NCI-H1048 (cell line): ENCODE results near the gene CDC42EP1.

ENCODE experiments used
- DNase-seq: peaks from one replicate; lab custom pipeline; 2025; lab: John Stamatoyannopoulos, UW

The CDC42EP1 gene

GRCh38 chr22:37611207-37611606 is 50.9 kb downstream of the CDC42EP1 start:
- no peak for DNase-seq

GRCh38 chr22:37616201-37617083 is 56.2 kb downstream of the CDC42EP1 start:
- no peak for DNase-seq

GRCh38 chr22:37617431-37617830 is 57.2 kb downstream of the CDC42EP1 start:
- DNase-seq, result no peak

- DNase-seq, result no peak
Observed at GRCh38 chr22:37618072-37618656, 57.9 kb downstream of the CDC42EP1 start.

GRCh38 chr22:37618674-37619073 is 58.4 kb downstream of the CDC42EP1 start:
- DNase-seq, result no peak
